Peyer's patch (tissue), 4 donors: ENCODE measurements around the gene CAMSAP1.

Experiments
- POLR2A ChIP-seq, 2 donors: fragments of 450-650 bp; IDR thresholded peaks; one replicate each; pipeline ENCODE4 v1.5.1; 2017; ENCODE audit warnings: antibody characterized with exemption in 2 of 2, mild to moderate bottlenecking in 2 of 2, moderate library complexity in 2 of 2
- TF ChIP-seq, protein P1 (sequence below), 6 experiments: fragments of 450-650 bp in 4 of 6; fragments of 200-600 bp in 2 of 6; sonication (generic) in 1 of 6; IDR thresholded peaks; one replicate each; pipeline ENCODE4 v1.5.1; 2017 to 2019; ENCODE audit warnings: antibody characterized with exemption in 6 of 6, mild to moderate bottlenecking in 3 of 6, moderate library complexity in 1 of 6

GRCh38 chr9:135901826-135902225 lies 5.5 kb downstream of the CAMSAP1 start:
- TF ChIP-seq, protein P1, sequence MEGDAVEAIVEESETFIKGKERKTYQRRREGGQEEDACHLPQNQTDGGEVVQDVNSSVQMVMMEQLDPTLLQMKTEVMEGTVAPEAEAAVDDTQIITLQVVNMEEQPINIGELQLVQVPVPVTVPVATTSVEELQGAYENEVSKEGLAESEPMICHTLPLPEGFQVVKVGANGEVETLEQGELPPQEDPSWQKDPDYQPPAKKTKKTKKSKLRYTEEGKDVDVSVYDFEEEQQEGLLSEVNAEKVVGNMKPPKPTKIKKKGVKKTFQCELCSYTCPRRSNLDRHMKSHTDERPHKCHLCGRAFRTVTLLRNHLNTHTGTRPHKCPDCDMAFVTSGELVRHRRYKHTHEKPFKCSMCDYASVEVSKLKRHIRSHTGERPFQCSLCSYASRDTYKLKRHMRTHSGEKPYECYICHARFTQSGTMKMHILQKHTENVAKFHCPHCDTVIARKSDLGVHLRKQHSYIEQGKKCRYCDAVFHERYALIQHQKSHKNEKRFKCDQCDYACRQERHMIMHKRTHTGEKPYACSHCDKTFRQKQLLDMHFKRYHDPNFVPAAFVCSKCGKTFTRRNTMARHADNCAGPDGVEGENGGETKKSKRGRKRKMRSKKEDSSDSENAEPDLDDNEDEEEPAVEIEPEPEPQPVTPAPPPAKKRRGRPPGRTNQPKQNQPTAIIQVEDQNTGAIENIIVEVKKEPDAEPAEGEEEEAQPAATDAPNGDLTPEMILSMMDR (IDR thresholded peaks at IDR 0.05) = no peak
- no peak for TF ChIP-seq POLR2A (IDR thresholded peaks at IDR 0.05)
